ENCODE results near the gene B3GNT7. TPM values are rescaled to one million over a fixed set of nuclear protein-coding genes. Genes with fewer than 3 reads are reported as not detected.
"Not testable (repeated sequence)": the region's sequence is repeated elsewhere in the genome, so short reads cannot be mapped to it uniquely, and the experiment has no call there.

The B3GNT7 gene
- total RNA-seq, 1 donor from 2014 or later: 0.26 TPM

- DNase-seq (ENCODE audit: low read depth, low spot score): not testable (repeated sequence)
Measured at GRCh38 chr2:231400681-231401080, 5.2 kb downstream of the B3GNT7 start.

- DNase-seq (ENCODE audit: low read depth, low spot score): not testable (repeated sequence)
Measured at GRCh38 chr2:231401101-231401500, 5.6 kb downstream of the B3GNT7 start.

GRCh38 chr2:231403421-231404182 lies 8.1 kb downstream of the B3GNT7 start:
- not testable (repeated sequence) for DNase-seq (ENCODE audit: low read depth, low spot score)

- not testable (repeated sequence) for DNase-seq (ENCODE audit: low read depth, low spot score)
Measured at GRCh38 chr2:231404183-231404578, 8.7 kb downstream of the B3GNT7 start.

- DNase-seq (ENCODE audit: low read depth, low spot score): not testable (repeated sequence)
Measured at GRCh38 chr2:231405601-231406367, 10.3 kb downstream of the B3GNT7 start.

GRCh38 chr2:231407686-231408085 lies 12.2 kb downstream of the B3GNT7 start:
- DNase-seq (ENCODE audit: low read depth, low spot score): not testable (repeated sequence)

- DNase-seq (ENCODE audit: low read depth, low spot score): not testable (repeated sequence)
Measured at GRCh38 chr2:231408304-231408703, 12.8 kb downstream of the B3GNT7 start.

- DNase-seq (ENCODE audit: low read depth, low spot score): no peak
Measured at GRCh38 chr2:231409776-231410175, 14.3 kb downstream of the B3GNT7 start.

GRCh38 chr2:231410293-231411004 lies 14.9 kb downstream of the B3GNT7 start:
- no peak for DNase-seq (ENCODE audit: low read depth, low spot score)

GRCh38 chr2:231411237-231411636 lies 15.7 kb downstream of the B3GNT7 start:
- no peak for DNase-seq (ENCODE audit: low read depth, low spot score)

GRCh38 chr2:231411831-231412617 lies 16.5 kb downstream of the B3GNT7 start:
- no peak for DNase-seq (ENCODE audit: low read depth, low spot score)

GRCh38 chr2:231412618-231412963 lies 17.1 kb downstream of the B3GNT7 start:
- DNase-seq (ENCODE audit: low read depth, low spot score): no peak

- no peak for DNase-seq (ENCODE audit: low read depth, low spot score)
Measured at GRCh38 chr2:231413456-231413855, 17.9 kb downstream of the B3GNT7 start.

- DNase-seq (ENCODE audit: low read depth, low spot score): no peak
Measured at GRCh38 chr2:231413921-231414476, 18.5 kb downstream of the B3GNT7 start.

- no peak for DNase-seq (ENCODE audit: low read depth, low spot score)
Measured at GRCh38 chr2:231415029-231415428, 19.5 kb downstream of the B3GNT7 start.

- no peak for DNase-seq (ENCODE audit: low read depth, low spot score)
Measured at GRCh38 chr2:231418820-231419640, 23.5 kb downstream of the B3GNT7 start.

GRCh38 chr2:231421051-231421580 lies 25.6 kb downstream of the B3GNT7 start:
- DNase-seq (ENCODE audit: low read depth, low spot score): no peak

- DNase-seq (ENCODE audit: low read depth, low spot score): no peak
Measured at GRCh38 chr2:231422056-231422455, 26.5 kb downstream of the B3GNT7 start.

- no peak for DNase-seq (ENCODE audit: low read depth, low spot score)
Measured at GRCh38 chr2:231423176-231423575, 27.7 kb downstream of the B3GNT7 start.

- no peak for DNase-seq (ENCODE audit: low read depth, low spot score)
Measured at GRCh38 chr2:231425291-231425810, 29.8 kb downstream of the B3GNT7 start.

Measured in pulmonary artery endothelial cell (primary cell).